SIG-M5 treated with dmso at 0.1 percent for 504 hours (cell line): ENCODE data around the gene GCC2.
"Not testable (repeated sequence)": the region's sequence is repeated elsewhere in the genome, so short reads cannot be mapped to it uniquely, and the experiment has no call there.

Experiments used
- DNase-seq: peaks from one replicate; lab custom pipeline; 2025; ENCODE audit not compliant: unreplicated experiment; lab: John Stamatoyannopoulos, UW

Gene GCC2

DNA sequence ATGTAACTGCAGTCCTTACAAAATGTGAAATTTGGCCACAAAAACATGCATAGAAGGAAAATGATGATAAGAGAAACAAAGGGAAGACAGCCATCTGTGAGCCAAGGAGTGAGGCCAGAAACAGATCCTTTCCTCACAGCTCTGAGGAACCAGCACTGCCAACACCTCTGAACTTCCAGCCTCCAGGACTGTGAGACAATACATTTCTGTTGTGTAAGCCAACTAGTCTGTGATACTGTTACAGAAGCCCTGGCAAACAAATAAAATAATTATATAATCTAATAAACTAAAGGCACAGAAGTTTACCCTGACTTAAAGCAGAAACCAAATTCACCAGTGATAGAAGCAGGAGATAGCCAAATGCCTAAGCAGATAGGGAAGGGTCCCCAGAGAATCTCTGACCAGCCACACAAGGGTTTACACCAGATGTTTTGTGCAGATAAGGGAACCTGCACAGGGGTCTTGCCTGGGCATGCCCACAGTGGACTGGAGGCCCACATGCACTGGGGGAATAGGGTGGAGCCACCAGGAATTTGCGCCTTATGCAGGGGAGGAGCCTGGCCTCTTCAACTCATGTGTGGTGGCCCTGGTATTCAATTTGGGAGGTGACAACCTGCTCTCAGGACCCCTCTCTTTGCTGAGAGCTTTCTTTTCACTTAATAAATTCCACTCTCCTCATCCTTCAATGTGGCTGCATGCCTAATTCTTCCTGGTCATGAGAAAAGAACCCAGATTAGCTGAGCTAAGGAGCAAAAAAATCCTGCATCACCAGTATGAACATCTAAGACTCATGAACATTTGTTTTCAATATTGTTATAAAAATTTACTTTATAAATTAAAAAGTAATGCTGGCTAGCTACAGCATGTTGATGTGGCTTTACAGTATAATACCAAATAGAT lies 3.8 kb upstream of the GCC2 start:
- no peak for DNase-seq

DNA sequence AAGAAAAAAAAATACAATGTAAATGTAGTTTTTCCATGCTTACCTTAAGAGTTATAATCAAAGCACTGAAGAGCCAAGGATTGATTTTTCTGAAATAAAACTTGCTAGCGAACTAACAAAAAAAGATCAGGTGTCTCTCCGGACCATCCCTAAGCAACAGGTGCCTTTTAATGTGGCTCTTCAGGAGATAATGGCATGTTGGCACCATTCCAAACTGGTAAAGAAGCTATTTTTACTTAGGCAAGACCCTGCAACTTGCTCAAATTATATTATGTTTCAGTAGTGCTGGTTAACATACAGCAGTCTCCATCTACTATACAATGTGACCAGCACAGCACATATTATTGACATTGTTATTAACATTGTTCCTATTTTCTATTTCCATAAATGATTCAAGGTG lies 2.3 kb upstream of the GCC2 start:
- no peak for DNase-seq

DNA sequence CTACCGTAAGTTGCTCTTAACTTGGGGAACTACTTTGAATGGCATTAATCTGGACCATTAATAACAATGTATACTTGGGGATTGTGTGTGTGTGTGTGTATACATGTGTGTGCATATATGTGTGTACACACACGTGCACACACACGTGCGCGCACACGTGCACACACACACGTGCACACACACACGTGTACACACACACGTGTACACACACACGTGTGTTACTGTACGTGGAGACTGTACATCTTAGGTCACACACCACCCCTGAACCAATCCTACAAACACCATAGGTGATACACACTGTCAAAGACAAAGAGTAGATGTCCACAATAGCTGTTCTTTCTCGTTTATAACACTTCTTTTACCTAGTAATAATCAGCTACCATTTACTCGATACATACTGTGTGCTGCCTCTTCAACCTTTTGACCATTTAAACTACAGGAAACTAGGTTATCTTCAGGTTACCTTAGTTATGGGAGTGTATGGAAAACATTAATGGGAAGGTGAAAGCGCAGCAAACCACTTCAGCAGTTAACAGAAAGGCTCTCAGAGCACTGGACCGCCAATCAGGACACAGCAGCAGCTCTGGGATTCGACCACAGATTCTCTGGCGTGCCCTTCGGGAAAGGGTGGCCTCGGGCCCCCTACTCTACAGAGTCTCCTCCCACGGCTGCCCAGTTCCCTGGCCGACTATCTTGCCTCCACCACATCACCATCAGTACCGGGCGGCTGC lies 894 bp upstream of the GCC2 start:
- no peak for DNase-seq

DNA sequence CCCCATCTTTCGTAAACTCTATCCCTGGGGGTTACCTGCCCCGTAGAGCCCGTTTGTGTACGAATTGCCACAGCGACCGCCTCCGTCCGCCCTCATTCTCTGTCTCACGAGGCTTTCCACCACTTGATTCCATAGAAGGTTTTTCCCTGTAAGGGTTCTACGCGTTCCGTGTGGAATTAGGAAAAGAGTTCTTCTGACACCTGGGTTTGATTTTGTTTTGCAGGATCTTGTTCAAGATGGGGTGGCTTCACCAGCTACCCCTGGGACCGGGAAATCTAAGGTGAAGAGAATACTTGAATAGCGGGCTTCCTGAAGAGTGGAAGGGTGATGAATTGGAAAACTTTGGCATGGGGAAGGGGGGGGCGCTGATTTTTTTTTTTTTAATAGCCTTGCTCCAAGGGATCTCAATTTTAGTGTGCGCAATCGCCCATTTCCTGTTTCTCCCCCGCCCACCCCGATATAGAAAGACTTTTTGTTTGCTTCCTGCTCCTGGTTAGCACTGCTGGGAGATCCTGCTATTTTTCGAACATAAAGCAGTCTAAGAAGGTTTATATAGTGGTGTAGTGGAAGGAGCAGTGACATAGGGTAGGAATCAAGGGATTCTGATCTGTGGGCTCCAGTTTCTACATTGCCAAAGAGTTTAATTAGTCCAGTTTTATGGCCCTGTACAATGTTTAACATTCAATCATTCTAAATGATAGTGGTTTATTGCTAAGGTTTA lies 564 bp downstream of the GCC2 start:
- DNase-seq = peak; percentile 63

DNA sequence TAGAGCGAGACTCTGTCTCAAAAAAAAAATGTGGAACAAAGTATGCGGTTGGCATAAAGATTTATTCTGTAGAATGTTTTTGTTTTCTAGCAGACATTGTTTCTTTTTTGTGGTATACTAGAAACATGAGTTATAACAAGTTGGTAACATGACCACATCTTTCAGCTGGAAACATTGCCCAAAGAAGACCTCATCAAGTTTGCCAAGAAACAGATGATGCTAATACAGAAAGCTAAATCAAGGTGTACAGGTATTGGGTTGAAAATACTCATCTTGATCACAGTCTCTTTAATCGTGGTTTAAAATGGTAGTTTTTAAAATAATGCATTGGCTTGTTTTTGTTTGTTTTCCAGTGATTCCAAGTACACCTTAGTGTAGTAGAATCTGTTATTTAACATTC lies 1.9 kb downstream of the GCC2 start:
- DNase-seq = no peak

DNA sequence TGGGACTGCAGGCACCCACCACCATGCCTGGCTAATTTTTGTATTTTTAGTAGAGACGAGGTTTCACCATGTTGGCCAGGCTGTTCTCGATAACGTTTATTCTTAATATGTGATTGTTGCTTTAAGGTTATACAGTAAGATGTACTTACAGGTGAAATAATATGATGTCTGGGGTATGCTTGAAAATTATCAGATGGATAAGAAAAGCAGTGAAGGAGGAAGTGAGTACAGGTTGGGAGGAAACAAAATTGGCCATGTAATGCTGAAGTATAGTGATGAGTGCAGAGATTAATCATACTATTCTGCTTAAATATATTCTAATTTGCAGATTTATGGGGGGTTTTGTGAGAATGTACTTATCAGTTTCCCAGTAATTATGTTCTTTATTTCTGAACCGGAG lies 3.0 kb downstream of the GCC2 start:
- DNase-seq = no peak

DNA sequence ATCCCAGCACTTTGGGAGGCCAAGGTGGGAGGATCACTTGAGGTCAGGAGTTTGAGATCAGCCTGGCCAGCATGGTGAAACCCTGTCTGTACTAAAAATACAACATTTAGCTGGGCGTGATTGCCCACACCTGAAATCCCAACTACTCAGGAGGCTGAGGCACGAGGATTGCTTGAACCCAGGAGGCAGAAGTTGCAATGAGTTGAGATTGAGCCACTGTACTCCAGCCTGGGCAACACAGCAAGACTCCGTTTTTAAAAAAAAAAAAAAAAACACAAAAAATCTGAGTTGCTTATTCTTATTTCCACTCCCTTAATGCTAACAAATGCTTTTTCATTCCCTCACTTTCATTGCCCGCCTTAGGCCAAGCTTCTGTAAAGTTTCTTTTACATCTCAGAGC lies 4.5 kb downstream of the GCC2 start:
- DNase-seq = not testable (repeated sequence)

DNA sequence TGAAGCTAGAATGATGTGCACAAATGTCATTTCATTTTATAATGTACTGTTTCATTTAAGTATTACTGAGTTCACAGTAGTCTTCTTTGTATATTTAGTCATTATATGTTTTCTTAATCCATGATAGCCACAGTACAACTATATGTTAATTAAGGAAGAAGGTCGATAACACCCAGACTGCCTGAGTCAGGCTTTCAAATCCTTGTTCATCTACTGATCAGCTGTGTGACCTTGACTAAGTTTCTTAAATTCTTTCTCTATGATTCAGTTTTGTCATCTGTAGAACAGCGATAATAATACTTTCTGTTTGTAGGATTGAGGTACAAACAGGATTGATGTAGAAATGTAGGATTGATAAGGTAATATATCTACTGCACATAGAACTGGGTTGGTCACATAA lies 5.4 kb downstream of the GCC2 start:
- no peak for DNase-seq

DNA sequence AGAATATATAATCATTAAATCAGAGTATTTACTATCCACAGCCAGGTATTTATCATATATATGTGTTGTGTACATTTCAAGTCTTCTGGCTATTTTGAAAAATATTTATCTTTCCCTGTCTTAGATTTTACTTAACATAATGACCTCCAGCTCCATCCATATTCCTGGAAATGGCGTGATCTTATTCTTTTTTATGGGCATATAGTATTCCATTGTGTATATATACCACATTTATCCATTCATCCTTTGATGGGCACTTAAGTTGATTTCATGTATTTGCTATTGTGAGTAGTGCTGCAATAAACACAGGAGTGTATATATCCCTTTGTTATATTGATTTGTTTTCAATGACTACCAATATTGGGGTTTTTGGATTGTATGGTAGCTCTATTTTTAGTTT lies 6.6 kb downstream of the GCC2 start:
- DNase-seq = no peak

DNA sequence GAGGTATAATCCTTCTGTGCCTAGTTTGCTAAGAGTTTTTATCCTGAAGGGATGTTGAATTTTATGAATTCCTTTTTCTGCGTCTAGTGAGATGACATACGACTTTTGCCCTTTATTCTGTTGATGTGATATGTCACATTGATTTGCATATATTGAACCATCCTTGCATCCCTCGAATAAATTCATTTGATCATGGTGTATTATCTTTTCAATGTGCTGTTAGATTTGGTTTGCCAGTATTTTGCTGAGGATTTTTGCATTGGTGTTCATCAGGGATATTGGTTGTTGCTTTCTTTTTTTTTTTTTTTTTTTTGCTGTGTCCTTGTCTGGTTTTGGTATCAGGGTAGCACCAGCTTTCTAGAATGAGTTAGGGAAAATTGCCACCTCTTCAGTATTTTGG lies 9.1 kb downstream of the GCC2 start:
- DNase-seq = no peak

DNA sequence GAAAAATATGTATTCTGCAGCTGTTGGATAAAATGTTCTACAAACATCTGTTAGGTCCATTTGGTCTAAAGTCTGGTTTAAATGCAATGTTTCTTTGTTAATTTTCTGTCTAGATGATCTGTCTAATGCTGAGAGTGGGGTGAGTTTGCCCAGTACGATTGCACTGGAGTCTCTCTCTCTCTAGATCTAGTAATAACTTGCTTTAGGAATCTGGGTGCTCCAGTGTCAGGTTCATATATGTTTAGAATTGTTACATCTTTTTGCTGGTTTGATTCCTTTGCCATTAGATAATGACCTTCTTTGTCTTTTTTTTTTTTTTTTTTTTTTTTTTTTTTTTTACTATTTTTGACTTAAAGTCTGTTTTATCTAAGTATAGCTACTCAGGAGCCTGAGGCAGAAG lies 10.4 kb downstream of the GCC2 start:
- no peak for DNase-seq

DNA sequence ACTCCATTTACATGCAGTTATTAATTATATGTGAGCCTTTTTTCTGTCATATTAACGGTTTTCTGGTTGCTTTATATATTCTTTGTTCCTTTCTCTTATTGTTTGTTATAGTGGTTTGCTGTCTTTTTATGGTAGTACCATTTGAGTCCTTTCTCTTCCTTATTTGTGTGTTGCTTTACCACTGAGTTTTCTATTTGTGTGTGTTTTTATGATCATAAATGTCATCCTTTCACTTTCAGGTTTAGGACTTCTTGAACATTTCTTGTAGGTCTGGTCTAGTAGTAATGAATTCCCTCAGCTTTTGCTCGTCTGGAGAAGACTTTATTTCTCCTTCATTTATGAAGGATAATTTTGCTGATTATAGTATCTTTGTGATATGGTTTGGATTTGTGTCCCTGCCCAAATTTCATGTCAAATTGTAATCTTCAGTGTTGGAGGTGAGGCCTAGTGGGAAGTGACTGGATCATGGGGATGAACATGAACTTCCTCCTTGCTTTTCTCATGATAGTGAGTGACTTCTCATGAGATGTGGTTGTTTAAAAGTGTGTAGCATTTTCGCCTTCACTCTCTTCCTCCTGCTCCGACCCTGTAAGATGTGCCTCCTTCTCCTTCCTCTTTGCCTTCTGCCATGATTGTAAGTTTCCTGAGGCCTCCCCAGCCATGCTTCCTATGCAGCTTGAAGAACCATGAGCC lies 11.5 kb downstream of the GCC2 start:
- no peak for DNase-seq

DNA sequence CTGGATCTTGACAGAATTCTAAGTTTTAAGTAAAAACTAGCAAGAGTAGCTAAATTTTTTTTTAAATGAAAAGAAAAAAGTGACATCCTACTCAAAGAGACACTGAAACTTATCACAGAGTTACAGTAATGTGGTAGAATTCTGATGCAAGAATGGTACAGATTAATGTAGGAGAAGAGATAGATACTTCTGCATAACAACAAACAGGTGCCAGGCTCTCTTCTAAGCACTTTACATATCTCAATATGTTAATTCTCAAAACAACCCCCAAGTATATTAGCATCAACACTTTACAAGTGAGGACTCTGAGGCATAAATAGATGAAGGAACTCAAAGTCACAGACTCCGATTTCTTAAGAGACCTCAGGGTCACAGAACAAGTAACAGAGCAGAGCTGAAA lies 28.1 kb downstream of the GCC2 start:
- no peak for DNase-seq

DNA sequence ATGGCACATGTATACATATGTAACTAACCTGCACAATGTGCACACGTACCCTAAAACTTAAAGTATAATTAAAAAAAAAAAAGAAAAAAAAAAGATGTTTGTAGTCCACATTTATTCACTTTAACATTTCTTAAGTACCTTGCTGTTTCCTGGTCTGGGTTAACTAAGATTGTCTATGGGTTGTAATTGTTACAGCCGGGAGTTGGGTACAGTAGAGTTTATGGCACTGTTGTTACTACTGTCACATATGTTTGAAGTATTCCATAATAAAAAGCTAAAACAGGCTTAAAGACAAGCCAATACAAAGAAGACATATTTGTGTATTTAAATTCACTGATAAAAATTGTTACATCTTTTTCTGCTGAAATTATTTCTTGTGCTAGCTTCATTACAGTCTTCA lies 36.2 kb downstream of the GCC2 start:
- no peak for DNase-seq

DNA sequence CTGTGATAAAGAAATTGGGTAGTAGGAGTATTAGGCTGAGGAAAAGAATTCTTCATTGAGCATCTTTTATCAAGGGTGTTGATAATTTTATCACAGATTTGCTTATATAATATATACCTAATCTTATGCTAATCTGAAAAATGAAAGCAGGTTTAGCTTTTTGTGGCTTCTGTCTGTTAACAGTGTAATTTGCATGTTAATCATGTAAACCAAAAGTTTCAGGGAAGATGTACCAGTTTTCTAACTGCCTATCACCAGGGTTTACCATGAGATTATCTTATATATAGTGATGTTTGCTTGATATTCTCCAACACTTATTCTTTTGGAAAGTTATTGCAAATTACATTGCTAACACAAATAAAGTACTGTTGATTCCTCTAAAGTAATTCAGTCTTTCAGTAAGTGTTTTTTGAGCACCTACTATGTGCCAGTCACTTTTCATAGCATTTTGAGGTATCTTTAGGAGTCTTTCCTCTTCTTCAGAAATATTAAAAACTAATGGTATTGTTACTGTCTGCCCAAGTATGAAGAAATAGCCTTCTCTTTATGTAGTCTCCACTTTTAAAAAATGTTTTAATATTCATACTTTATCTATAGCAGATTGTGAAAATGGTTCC lies 41.6 kb downstream of the GCC2 start:
- no peak for DNase-seq

DNA sequence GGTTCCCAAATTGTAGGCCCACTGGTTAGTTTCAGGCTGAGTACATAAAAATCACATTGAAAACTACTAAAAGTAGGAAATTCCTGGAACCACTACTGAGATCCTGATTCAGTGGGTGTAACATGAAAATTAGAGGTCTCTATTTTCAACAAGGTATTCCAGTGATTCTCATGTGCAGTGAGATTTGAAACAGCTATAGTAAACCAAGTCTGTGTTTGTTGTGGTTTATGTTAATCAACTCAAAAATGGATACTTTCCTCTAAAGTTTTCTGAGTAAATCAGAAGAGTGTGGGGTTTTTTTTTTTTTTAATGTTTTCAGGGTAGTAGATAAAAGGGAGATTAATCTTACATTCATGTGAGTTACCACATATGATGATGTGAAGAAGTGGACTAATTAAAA lies 42.8 kb downstream of the GCC2 start:
- no peak for DNase-seq

DNA sequence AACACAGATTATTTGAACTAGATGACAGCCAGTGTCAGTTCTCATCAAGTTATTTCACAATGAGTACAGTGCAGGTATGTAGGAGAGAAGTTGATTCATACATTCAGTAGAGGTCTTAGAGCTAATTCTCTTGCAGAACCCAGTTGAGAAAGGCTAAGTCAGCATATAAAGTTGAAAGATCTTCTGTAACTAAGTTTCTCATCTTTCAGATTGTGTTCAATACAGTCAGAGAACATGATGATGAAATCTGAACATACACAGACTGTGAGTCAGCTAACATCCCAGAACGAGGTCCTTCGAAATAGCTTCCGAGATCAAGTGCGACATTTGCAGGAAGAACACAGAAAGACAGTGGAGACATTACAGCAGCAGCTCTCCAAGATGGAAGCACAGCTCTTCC lies 43.4 kb downstream of the GCC2 start:
- DNase-seq = no peak

DNA sequence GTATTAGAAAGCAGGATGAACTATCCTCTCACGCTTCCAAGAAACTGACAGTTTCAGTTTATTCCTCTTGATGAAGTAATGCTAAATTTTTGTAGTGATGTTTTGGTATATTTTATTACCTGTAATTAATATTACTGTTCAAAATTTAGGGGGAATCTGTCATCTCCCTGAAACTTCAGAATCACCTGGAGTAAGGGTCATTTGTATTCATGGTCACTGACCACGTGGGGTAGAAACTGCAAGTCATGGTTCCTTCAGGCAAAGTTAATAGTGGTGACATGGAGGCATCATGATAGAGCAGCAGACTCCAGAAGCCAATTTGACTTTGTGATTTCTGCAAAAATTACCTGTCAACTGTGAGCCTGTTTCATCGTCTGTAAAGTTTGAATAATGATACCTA lies 47.2 kb downstream of the GCC2 start:
- DNase-seq = not testable (repeated sequence)

DNA sequence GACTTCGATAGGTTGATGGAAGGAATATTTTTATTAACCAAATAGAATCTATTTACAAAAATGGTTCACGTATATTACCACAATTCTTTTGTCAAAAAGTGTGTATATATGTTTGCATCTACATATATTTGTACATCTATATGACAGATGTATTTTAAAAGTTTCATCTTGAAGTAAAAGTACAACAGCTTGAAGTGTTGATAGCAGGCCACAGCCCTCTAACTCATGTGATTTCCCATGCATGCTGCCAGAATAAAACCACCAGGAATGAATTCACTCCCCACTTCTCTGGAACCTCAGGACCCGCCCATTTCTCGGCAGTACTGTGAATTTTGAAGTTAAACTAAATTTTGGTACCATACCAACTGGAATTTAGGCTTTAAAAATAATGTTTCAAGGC lies 58.6 kb downstream of the GCC2 start:
- not testable (repeated sequence) for DNase-seq

DNA sequence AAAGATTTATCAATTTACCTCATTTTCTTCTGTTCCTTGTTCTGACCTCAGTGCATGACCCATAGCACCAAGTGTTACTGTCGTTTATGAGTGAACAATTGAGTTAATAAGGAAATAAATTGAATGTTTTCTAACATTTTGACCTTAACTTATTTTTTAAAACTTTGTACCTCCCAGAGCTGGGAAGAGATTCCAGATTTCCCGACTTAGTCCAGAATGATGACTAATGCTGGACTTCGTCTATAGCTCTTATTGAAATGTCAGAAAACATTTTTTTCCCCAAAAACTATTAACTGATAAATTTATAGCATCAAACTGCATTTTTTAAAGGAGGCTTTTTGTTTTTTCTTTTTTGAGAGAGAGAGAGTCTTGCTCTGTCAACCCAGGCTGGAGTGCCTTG lies 63.4 kb downstream of the GCC2 start:
- not testable (repeated sequence) for DNase-seq

DNA sequence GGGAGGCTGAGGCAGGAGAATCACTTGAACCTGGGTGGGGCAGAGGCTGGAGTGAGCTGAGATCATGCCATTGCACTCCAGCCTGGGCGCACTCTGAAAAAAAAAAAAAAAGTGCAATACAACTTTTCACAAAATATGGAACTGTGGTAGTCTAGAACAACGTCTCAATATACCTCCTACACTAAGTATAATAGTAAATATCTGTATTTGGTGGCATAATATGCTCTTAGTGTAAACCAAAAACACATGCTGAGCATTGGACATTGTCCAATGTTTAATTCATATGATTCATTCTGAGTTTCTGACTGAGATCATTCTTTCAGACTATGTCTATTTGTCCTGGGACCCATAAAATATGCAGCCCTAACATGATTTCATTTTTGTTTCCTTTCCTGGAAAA lies 65.5 kb downstream of the GCC2 start:
- not testable (repeated sequence) for DNase-seq
